HG03575 (cell line): Measurements from ENCODE around the gene RBPJ.

Experiments used
- ATAC-seq: cut with Tn5 transposase; IDR thresholded peaks from one replicate; pipeline ENCODE4 v1.9.1; 2021; ENCODE audit not compliant: unreplicated experiment, insufficient number of reproducible peaks, low FRiP score; ENCODE audit errors: extremely low read depth

RBPJ gene

GRCh38 chr4:26404743-26405206 is 84.0 kb downstream of the RBPJ start:
- no peak for ATAC-seq

GRCh38 chr4:26406346-26406975 is 85.6 kb downstream of the RBPJ start:
- ATAC-seq, result no peak

- ATAC-seq, result no peak
These were observed 86.7 kb downstream of the RBPJ start for GRCh38 chr4:26407476-26407875.

- no peak for ATAC-seq
These were observed 89.8 kb downstream of the RBPJ start for GRCh38 chr4:26410385-26411293.

- ATAC-seq, result no peak
These were observed 91.9 kb downstream of the RBPJ start for GRCh38 chr4:26412381-26413372.

GRCh38 chr4:26413582-26413981 is 92.8 kb downstream of the RBPJ start:
- ATAC-seq, result no peak

GRCh38 chr4:26418107-26418506 is 97.3 kb downstream of the RBPJ start:
- no peak for ATAC-seq

- ATAC-seq, result no peak
These were observed 98.0 kb downstream of the RBPJ start for GRCh38 chr4:26418850-26419249.

GRCh38 chr4:26420438-26420837 is 99.6 kb downstream of the RBPJ start:
- ATAC-seq, result no peak

GRCh38 chr4:26420913-26421312 is 100.1 kb downstream of the RBPJ start:
- no peak for ATAC-seq

GRCh38 chr4:26424153-26424552 is 103.3 kb downstream of the RBPJ start:
- no peak for ATAC-seq

- no peak for ATAC-seq
These were observed 104.0 kb downstream of the RBPJ start for GRCh38 chr4:26424838-26425237.

GRCh38 chr4:26425953-26426352 is 105.1 kb downstream of the RBPJ start:
- no peak for ATAC-seq

GRCh38 chr4:26426892-26427291 is 106.1 kb downstream of the RBPJ start:
- ATAC-seq, result no peak

- ATAC-seq, result no peak
These were observed 109.1 kb downstream of the RBPJ start for GRCh38 chr4:26429910-26430309.

- ATAC-seq, result no peak
These were observed 110.8 kb downstream of the RBPJ start for GRCh38 chr4:26431461-26432180.

GRCh38 chr4:26432419-26432818 is 111.6 kb downstream of the RBPJ start:
- ATAC-seq, result no peak

GRCh38 chr4:26433556-26433955 is 112.7 kb downstream of the RBPJ start:
- no peak for ATAC-seq
